Measurements from ENCODE around the gene SLC49A4.

The SLC49A4 gene

GRCh38 chr3:122903171-122903570 is 108.3 kb downstream of the SLC49A4 start:
- DNase-seq (ENCODE audit: low spot score in 2 of 2) (no peak), ATAC-seq (replicated peaks; ENCODE audit: extremely low read depth, poor library complexity, severe bottlenecking) (no peak)
- Mint-ChIP-seq H3K27ac (ENCODE audit: low read depth) (no peak overlapping the region), H3K9me3 (no peaks in the 10 kb centered on the region), H3K36me3 (ENCODE audit: insufficient read depth) (no peaks in the 10 kb centered on the region), H3K4me1 (no peaks in the 10 kb centered on the region), H3K4me3 (no peak overlapping the region), H3K27me3 (peaks cover 58% of the 10 kb centered on the region)

- Mint-ChIP-seq H3K27ac (ENCODE audit: low read depth) (no peak overlapping the region), H3K36me3 (ENCODE audit: insufficient read depth) (no peaks in the 10 kb centered on the region), H3K4me1 (no peaks in the 10 kb centered on the region), H3K27me3 (peaks cover 77% of the 10 kb centered on the region), H3K4me3 (no peak overlapping the region), H3K9me3 (no peaks in the 10 kb centered on the region)
- ATAC-seq (replicated peaks; ENCODE audit: extremely low read depth, poor library complexity, severe bottlenecking) (no peak), DNase-seq (ENCODE audit: low spot score in 2 of 2) (no peak)
Measured at GRCh38 chr3:122907471-122907870, 112.6 kb downstream of the SLC49A4 start.

- no peak overlapping the region for H3K4me3 Mint-ChIP-seq
- H3K27ac Mint-ChIP-seq (ENCODE audit: low read depth), result no peak overlapping the region
- no peaks in the 10 kb centered on the region for H3K36me3 Mint-ChIP-seq (ENCODE audit: insufficient read depth)
- H3K4me1 Mint-ChIP-seq, result no peaks in the 10 kb centered on the region
- peaks cover 73% of the 10 kb centered on the region for H3K27me3 Mint-ChIP-seq
- no peak for ATAC-seq (replicated peaks; ENCODE audit: extremely low read depth, poor library complexity, severe bottlenecking)
- DNase-seq (ENCODE audit: low spot score in 2 of 2), result no peak
- no peaks in the 10 kb centered on the region for H3K9me3 Mint-ChIP-seq
Measured at GRCh38 chr3:122908251-122908650, 113.4 kb downstream of the SLC49A4 start.

DNA sequence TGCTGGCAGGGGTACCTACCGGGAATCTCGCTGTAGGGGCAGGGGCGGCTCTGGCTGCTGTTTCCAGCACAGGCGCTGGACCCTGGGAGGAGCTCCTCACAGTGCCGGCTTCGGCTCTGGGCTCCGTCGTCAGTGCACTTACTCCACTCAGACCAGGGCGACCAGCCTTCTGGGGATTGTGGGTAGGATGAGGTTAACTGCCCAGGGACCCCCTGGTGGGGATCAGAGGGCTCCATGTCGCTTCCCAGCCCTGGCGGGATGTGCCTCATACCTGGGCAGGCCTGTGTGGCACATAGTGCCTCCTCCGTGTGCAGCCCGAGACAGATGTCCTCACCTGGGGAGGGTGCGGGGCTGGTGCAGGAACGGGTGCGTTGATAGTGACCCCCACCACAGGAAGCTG is 117.0 kb downstream of the SLC49A4 start:
- H3K36me3 Mint-ChIP-seq (ENCODE audit: insufficient read depth), result no peaks in the 10 kb centered on the region

GRCh38 chr3:122912772-122913538 is 118.1 kb downstream of the SLC49A4 start:
- Mint-ChIP-seq H3K4me3 (no peak overlapping the region), H3K4me1 (peaks cover 13% of the 10 kb centered on the region), H3K27ac (ENCODE audit: low read depth) (no peak overlapping the region), H3K36me3 (ENCODE audit: insufficient read depth) (no peaks in the 10 kb centered on the region), H3K9me3 (no peaks in the 10 kb centered on the region), H3K27me3 (peaks cover 59% of the 10 kb centered on the region)
- no peak for DNase-seq (ENCODE audit: low spot score in 2 of 2)
- peak; percentile 14 for ATAC-seq (replicated peaks; ENCODE audit: extremely low read depth, poor library complexity, severe bottlenecking)

More for the DNA sequence above, 117.0 kb downstream of the SLC49A4 start:
- ATAC-seq (replicated peaks; ENCODE audit: extremely low read depth, poor library complexity, severe bottlenecking) (no peak), DNase-seq (ENCODE audit: low spot score in 2 of 2) (no peak)
- peaks cover 13% of the 10 kb centered on the region for H3K4me1 Mint-ChIP-seq
- H3K27me3 Mint-ChIP-seq, result peaks cover 63% of the 10 kb centered on the region
- H3K9me3 Mint-ChIP-seq, result no peaks in the 10 kb centered on the region
- H3K27ac Mint-ChIP-seq (ENCODE audit: low read depth), result no peak overlapping the region
- H3K4me3 Mint-ChIP-seq, result no peak overlapping the region

DNA sequence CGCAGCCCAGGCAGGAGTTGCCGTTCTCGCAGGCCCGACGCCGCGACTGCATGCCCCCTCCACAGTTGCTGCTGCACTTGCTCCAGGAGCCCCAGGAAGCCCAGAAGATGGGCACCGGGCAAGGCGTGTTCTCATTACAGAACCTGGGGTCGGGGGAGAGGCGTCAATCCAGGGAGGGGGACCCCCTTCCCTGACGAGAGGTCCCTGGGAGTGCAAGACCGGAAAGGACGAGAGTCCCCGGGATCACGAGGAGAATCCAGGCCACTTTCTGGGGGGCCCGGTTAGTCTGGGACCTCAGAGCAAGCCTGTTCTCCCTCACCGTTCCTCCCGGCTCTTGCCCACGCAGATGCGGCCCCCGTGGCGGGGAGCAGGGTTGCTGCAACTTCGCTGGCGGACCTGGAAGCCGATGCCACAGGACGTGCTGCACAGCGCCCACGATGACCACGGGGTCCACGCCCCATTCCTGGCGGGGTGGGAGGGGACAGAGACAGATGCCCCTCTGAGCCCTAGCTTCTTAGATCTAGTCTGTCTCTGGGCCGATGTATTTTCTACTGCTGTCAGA is 118.8 kb downstream of the SLC49A4 start:
- no peaks in the 10 kb centered on the region for H3K9me3 Mint-ChIP-seq
- no peaks in the 10 kb centered on the region for H3K36me3 Mint-ChIP-seq (ENCODE audit: insufficient read depth)
- H3K4me3 Mint-ChIP-seq, result peak overlapping the region; percentile 3

GRCh38 chr3:122915300-122916055 is 120.6 kb downstream of the SLC49A4 start:
- DNase-seq (ENCODE audit: low spot score in 2 of 2) (no peak), ATAC-seq (replicated peaks; ENCODE audit: extremely low read depth, poor library complexity, severe bottlenecking) (no peak)
- peaks cover 13% of the 10 kb centered on the region for H3K4me1 Mint-ChIP-seq
- no peak overlapping the region for H3K27ac Mint-ChIP-seq (ENCODE audit: low read depth)
- no peaks in the 10 kb centered on the region for H3K9me3 Mint-ChIP-seq
- H3K4me3 Mint-ChIP-seq, result no peak overlapping the region
- no peaks in the 10 kb centered on the region for H3K36me3 Mint-ChIP-seq (ENCODE audit: insufficient read depth)
- H3K27me3 Mint-ChIP-seq, result peaks cover 58% of the 10 kb centered on the region

More for the DNA sequence above, 118.8 kb downstream of the SLC49A4 start:
- H3K4me1 Mint-ChIP-seq, result peaks cover 13% of the 10 kb centered on the region
- H3K27me3 Mint-ChIP-seq, result peaks cover 58% of the 10 kb centered on the region
- no peak for DNase-seq (ENCODE audit: low spot score in 2 of 2)
- no peak for ATAC-seq (replicated peaks; ENCODE audit: extremely low read depth, poor library complexity, severe bottlenecking)
- no peak overlapping the region for H3K27ac Mint-ChIP-seq (ENCODE audit: low read depth)

DNA sequence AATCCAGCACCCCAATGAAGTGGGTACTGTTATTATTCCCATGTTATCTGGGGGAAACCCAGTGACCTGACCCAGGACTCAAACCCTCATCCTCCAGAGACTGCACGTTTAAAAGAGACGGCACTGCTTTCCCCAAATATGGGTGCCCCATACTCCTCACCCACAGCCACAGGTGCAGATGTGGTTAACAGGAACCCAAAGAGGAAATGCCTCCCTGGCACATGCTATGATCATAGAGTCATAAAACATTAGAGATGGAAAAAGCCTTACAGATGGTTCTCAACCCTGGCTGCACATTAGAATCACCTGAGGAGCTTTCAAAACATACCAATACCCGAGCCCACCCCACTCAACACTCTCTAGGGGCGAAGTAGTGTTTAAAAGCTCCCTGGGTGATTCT is 121.2 kb downstream of the SLC49A4 start:
- Mint-ChIP-seq H3K27me3 (peaks cover 58% of the 10 kb centered on the region), H3K4me3 (no peak overlapping the region), H3K4me1 (peaks cover 13% of the 10 kb centered on the region), H3K27ac (ENCODE audit: low read depth) (no peak overlapping the region), H3K36me3 (ENCODE audit: insufficient read depth) (no peaks in the 10 kb centered on the region), H3K9me3 (no peaks in the 10 kb centered on the region)
- DNase-seq (ENCODE audit: low spot score in 2 of 2), result no peak
- no peak for ATAC-seq (replicated peaks; ENCODE audit: extremely low read depth, poor library complexity, severe bottlenecking)

GRCh38 chr3:122916580-122916979 is 121.7 kb downstream of the SLC49A4 start:
- peaks cover 58% of the 10 kb centered on the region for H3K27me3 Mint-ChIP-seq
- ATAC-seq (replicated peaks; ENCODE audit: extremely low read depth, poor library complexity, severe bottlenecking) (no peak), DNase-seq (ENCODE audit: low spot score in 2 of 2) (no peak)
- peaks cover 13% of the 10 kb centered on the region for H3K4me1 Mint-ChIP-seq
- H3K36me3 Mint-ChIP-seq (ENCODE audit: insufficient read depth), result no peaks in the 10 kb centered on the region
- no peak overlapping the region for H3K27ac Mint-ChIP-seq (ENCODE audit: low read depth)
- no peak overlapping the region for H3K4me3 Mint-ChIP-seq
- no peaks in the 10 kb centered on the region for H3K9me3 Mint-ChIP-seq

DNA sequence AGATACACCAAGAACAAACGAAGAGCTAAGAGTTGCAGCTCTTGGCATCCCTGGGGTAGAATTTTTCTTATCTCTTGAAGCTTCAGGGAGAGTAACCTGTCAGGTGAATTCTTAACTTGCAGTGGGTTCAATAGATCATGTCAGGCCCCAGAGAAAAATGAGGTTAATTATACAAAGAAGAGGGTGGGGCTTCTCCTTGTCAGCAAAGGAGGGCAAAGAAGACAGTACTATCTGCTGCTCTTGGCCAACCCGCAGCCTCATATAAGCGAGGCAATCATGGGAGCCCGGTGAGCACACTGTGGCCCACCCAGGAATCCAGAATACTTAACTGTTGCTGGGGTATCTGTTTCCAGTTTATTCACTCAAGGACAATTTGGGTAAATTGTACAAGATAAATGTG is 122.5 kb downstream of the SLC49A4 start:
- no peaks in the 10 kb centered on the region for H3K36me3 Mint-ChIP-seq (ENCODE audit: insufficient read depth)
- H3K4me1 Mint-ChIP-seq, result peaks cover 13% of the 10 kb centered on the region
- H3K9me3 Mint-ChIP-seq, result no peaks in the 10 kb centered on the region
- H3K27ac Mint-ChIP-seq (ENCODE audit: low read depth), result no peak overlapping the region
- ATAC-seq (replicated peaks; ENCODE audit: extremely low read depth, poor library complexity, severe bottlenecking) (no peak), DNase-seq (ENCODE audit: low spot score in 2 of 2) (no peak)
- peaks cover 50% of the 10 kb centered on the region for H3K27me3 Mint-ChIP-seq
- no peak overlapping the region for H3K4me3 Mint-ChIP-seq

GRCh38 chr3:122918576-122919290 is 123.9 kb downstream of the SLC49A4 start:
- Mint-ChIP-seq H3K4me3 (no peak overlapping the region), H3K9me3 (no peaks in the 10 kb centered on the region), H3K27me3 (peaks cover 46% of the 10 kb centered on the region), H3K36me3 (ENCODE audit: insufficient read depth) (no peaks in the 10 kb centered on the region), H3K4me1 (peaks cover 13% of the 10 kb centered on the region), H3K27ac (ENCODE audit: low read depth) (no peak overlapping the region)
- no peak for DNase-seq (ENCODE audit: low spot score in 2 of 2)
- ATAC-seq (replicated peaks; ENCODE audit: extremely low read depth, poor library complexity, severe bottlenecking), result no peak

DNA sequence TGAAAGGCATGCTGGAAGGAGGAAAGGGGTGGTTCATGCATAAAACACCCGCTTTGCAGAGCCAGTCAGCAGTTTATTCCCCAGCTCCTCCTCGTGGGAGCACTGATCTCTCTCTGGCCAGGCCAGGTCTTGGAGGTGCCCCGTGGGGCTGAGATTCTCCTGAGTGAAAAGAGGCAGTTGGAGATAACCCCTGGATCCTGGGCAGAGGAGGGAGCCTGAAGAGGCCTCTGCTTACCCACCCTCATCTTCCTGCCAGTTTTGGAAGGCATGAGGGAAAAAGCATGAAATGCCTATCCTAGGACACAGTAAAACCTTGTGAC is 124.4 kb downstream of the SLC49A4 start:
- no peaks in the 10 kb centered on the region for H3K36me3 Mint-ChIP-seq (ENCODE audit: insufficient read depth)
- no peak overlapping the region for H3K4me3 Mint-ChIP-seq
- no peak overlapping the region for H3K27ac Mint-ChIP-seq (ENCODE audit: low read depth)
- DNase-seq (ENCODE audit: low spot score in 2 of 2) (no peak), ATAC-seq (replicated peaks; ENCODE audit: extremely low read depth, poor library complexity, severe bottlenecking) (no peak)
- H3K4me1 Mint-ChIP-seq, result peaks cover 13% of the 10 kb centered on the region
- H3K27me3 Mint-ChIP-seq, result peaks cover 46% of the 10 kb centered on the region
- no peaks in the 10 kb centered on the region for H3K9me3 Mint-ChIP-seq
